Natural killer cell treated with Interleukin-12 subunit alpha and Interleukin-12 subunit beta and Interleukin-15 and Interleukin-18, amount 100 ng/mL, for 72 hours (primary cell): ENCODE results near the gene PPP4R2. TPM values are rescaled to one million over a fixed set of nuclear protein-coding genes. Genes with fewer than 3 reads are reported as not detected.
A peak's percentile ranks its signal among the peaks of the same experiment; 100 is the strongest.
"Not testable (repeated sequence)": the region's sequence is repeated elsewhere in the genome, so short reads cannot be mapped to it uniquely, and the experiment has no call there.

Source experiments
- ATAC-seq, 2 donors: fragments of 150-1000 bp; cut with Tn5 transposase in 1 of 2; sonication (Bioruptor Pico), chemical (Tn5 transposase) in 1 of 2; 2 replicates each; pipeline ENCODE4 v1.10.0; 2021
- DNase-seq: peaks from one replicate; pipeline ENCODE4 v3.0.0; 2022; ENCODE audit warnings: low spot score
- H3K27ac Mint-ChIP-seq, 2 donors: 1 replicate in 1 of 2; 2 replicates in 1 of 2; pipeline ENCODE4 v1.8.0; 2022; ENCODE audit warnings: mixed read lengths in 2 of 2, mild to moderate bottlenecking in 1 of 2, moderate library complexity in 1 of 2
- H3K27me3 Mint-ChIP-seq, 2 donors: 1 replicate in 1 of 2; 2 replicates in 1 of 2; pipeline ENCODE4 v1.8.0; 2022; ENCODE audit warnings: mixed read lengths in 2 of 2
- H3K36me3 Mint-ChIP-seq: one replicate; pipeline ENCODE4 v1.8.0; 2022; ENCODE audit warnings: mixed read lengths
- H3K4me1 Mint-ChIP-seq, 2 donors: 1 replicate in 1 of 2; 2 replicates in 1 of 2; pipeline ENCODE4 v1.8.0; 2022; ENCODE audit warnings: low read depth in 2 of 2, mixed read lengths in 2 of 2, mild to moderate bottlenecking in 1 of 2
- H3K4me3 Mint-ChIP-seq: one replicate; pipeline ENCODE4 v1.8.0; 2022; ENCODE audit warnings: mixed read lengths
- H3K9me3 Mint-ChIP-seq: 2 replicates; pipeline ENCODE4 v1.8.0; 2022; ENCODE audit warnings: mixed read lengths
- total RNA-seq, 2 donors: library from RNA; stranded (reverse); gene quantifications; one replicate each; pipeline ENCODE4 v1.2.3, GENCODE V29; 2022

The PPP4R2 gene
- total RNA-seq, 2 donors from 2014 or later, result 126 to 128 TPM

- DNase-seq (no peak), ATAC-seq (no peak)
- peak overlapping the region in 1 of 2 donors; percentile 24 for H3K27ac Mint-ChIP-seq
- no peaks in the 10 kb centered on the region for H3K9me3 Mint-ChIP-seq
- H3K4me1 Mint-ChIP-seq, result peaks cover 7 to 10% of the 10 kb centered on the region in 2 donors
- no peaks in the 10 kb centered on the region for H3K36me3 Mint-ChIP-seq
- H3K4me3 Mint-ChIP-seq, result no peak overlapping the region
- no peaks in the 10 kb centered on the region for H3K27me3 Mint-ChIP-seq
These were observed 5.1 kb upstream of the PPP4R2 start for GRCh38 chr3:72991522-72991921.

GRCh38 chr3:72993391-72993790 lies 3.2 kb upstream of the PPP4R2 start:
- H3K4me1 Mint-ChIP-seq, result peaks cover 16% of the 10 kb centered on the region in 2 donors
- H3K27ac Mint-ChIP-seq, result peak overlapping the region in 1 of 2 donors; percentile 0
- no peak for ATAC-seq
- no peak for DNase-seq
- no peaks in the 10 kb centered on the region for H3K9me3 Mint-ChIP-seq
- no peaks in the 10 kb centered on the region for H3K27me3 Mint-ChIP-seq
- H3K4me3 Mint-ChIP-seq, result no peak overlapping the region
- peaks cover 8% of the 10 kb centered on the region for H3K36me3 Mint-ChIP-seq

GRCh38 chr3:72995337-72995736 lies 1.3 kb upstream of the PPP4R2 start:
- peaks cover 29 to 35% of the 10 kb centered on the region in 2 donors for H3K4me1 Mint-ChIP-seq
- no peaks in the 10 kb centered on the region for H3K27me3 Mint-ChIP-seq
- H3K9me3 Mint-ChIP-seq, result no peaks in the 10 kb centered on the region
- no peak for DNase-seq
- H3K4me3 Mint-ChIP-seq, result peak overlapping the region; percentile 54
- H3K27ac Mint-ChIP-seq, result peak overlapping the region in 1 of 2 donors; percentile 93
- ATAC-seq, result no peak
- H3K36me3 Mint-ChIP-seq, result peaks cover 21% of the 10 kb centered on the region

GRCh38 chr3:72996121-72996472 lies 514 bp upstream of the PPP4R2 start:
- no peak for DNase-seq
- H3K4me3 Mint-ChIP-seq, result peak overlapping the region; percentile 97
- H3K36me3 Mint-ChIP-seq, result peaks cover 22% of the 10 kb centered on the region
- peak overlapping the region; percentile 82 to 93 for H3K27ac Mint-ChIP-seq
- H3K4me1 Mint-ChIP-seq, result peaks cover 31 to 37% of the 10 kb centered on the region in 2 donors
- no peaks in the 10 kb centered on the region for H3K27me3 Mint-ChIP-seq
- no peak for ATAC-seq
- no peaks in the 10 kb centered on the region for H3K9me3 Mint-ChIP-seq

GRCh38 chr3:72997421-72997961 lies 880 bp downstream of the PPP4R2 start:
- Mint-ChIP-seq H3K27ac (peak overlapping the region; percentile 82 to 93), H3K27me3 (no peaks in the 10 kb centered on the region), H3K36me3 (peaks cover 30% of the 10 kb centered on the region), H3K4me1 (peaks cover 33 to 45% of the 10 kb centered on the region in 2 donors), H3K4me3 (peak overlapping the region; percentile 97), H3K9me3 (no peaks in the 10 kb centered on the region)
- ATAC-seq, result no peak
- peak; percentile 64 for DNase-seq

- no peaks in the 10 kb centered on the region for H3K27me3 Mint-ChIP-seq
- ATAC-seq (no peak), DNase-seq (no peak)
- H3K36me3 Mint-ChIP-seq, result peaks cover 30% of the 10 kb centered on the region
- peak overlapping the region; percentile 97 for H3K4me3 Mint-ChIP-seq
- H3K27ac Mint-ChIP-seq, result peak overlapping the region; percentile 82 to 93
- H3K4me1 Mint-ChIP-seq, result peaks cover 38 to 53% of the 10 kb centered on the region in 2 donors
- H3K9me3 Mint-ChIP-seq, result no peaks in the 10 kb centered on the region
These were observed 1.9 kb downstream of the PPP4R2 start for GRCh38 chr3:72998466-72998865.

GRCh38 chr3:72999951-73000350 lies 3.3 kb downstream of the PPP4R2 start:
- peaks cover 30% of the 10 kb centered on the region for H3K36me3 Mint-ChIP-seq
- peak overlapping the region; percentile 82 to 93 for H3K27ac Mint-ChIP-seq
- H3K27me3 Mint-ChIP-seq, result no peaks in the 10 kb centered on the region
- peak overlapping the region; percentile 97 for H3K4me3 Mint-ChIP-seq
- no peaks in the 10 kb centered on the region for H3K9me3 Mint-ChIP-seq
- ATAC-seq (no peak), DNase-seq (no peak)
- H3K4me1 Mint-ChIP-seq, result peaks cover 48 to 55% of the 10 kb centered on the region in 2 donors

GRCh38 chr3:73003050-73003449 lies 6.4 kb downstream of the PPP4R2 start:
- not testable (repeated sequence) for H3K9me3 Mint-ChIP-seq, H3K27me3 Mint-ChIP-seq, DNase-seq, ATAC-seq
- Mint-ChIP-seq H3K4me1 (peaks cover 57 to 61% of the 10 kb centered on the region in 2 donors), H3K4me3 (peak overlapping the region; percentile 42), H3K36me3 (peaks cover 30% of the 10 kb centered on the region), H3K27ac (peak overlapping the region; percentile 65 to 67)

GRCh38 chr3:73004316-73004715 lies 7.7 kb downstream of the PPP4R2 start:
- Mint-ChIP-seq H3K9me3 (no peaks in the 10 kb centered on the region), H3K27ac (peak overlapping the region; percentile 62 to 67), H3K4me3 (peak overlapping the region; percentile 25), H3K36me3 (peaks cover 27% of the 10 kb centered on the region), H3K4me1 (peaks cover 61 to 62% of the 10 kb centered on the region in 2 donors), H3K27me3 (no peaks in the 10 kb centered on the region)
- DNase-seq (no peak), ATAC-seq (no peak)

GRCh38 chr3:73007992-73008712 lies 11.5 kb downstream of the PPP4R2 start:
- Mint-ChIP-seq H3K9me3 (no peaks in the 10 kb centered on the region), H3K4me3 (no peak overlapping the region), H3K4me1 (peaks cover 58 to 61% of the 10 kb centered on the region in 2 donors), H3K27ac (peak overlapping the region in 1 of 2 donors; percentile 21), H3K27me3 (no peaks in the 10 kb centered on the region), H3K36me3 (peaks cover 12% of the 10 kb centered on the region)
- no peak for ATAC-seq
- no peak for DNase-seq

GRCh38 chr3:73009008-73009407 lies 12.4 kb downstream of the PPP4R2 start:
- Mint-ChIP-seq H3K27ac (peak overlapping the region; percentile 0 to 21), H3K4me1 (peaks cover 55 to 57% of the 10 kb centered on the region in 2 donors), H3K27me3 (no peaks in the 10 kb centered on the region), H3K36me3 (peaks cover 12% of the 10 kb centered on the region), H3K4me3 (peak overlapping the region; percentile 2), H3K9me3 (no peaks in the 10 kb centered on the region)
- no peak for DNase-seq
- ATAC-seq, result no peak

GRCh38 chr3:73009750-73010149 lies 13.1 kb downstream of the PPP4R2 start:
- H3K27ac Mint-ChIP-seq, result peak overlapping the region; percentile 0 to 58
- no peak for ATAC-seq
- peaks cover 49 to 57% of the 10 kb centered on the region in 2 donors for H3K4me1 Mint-ChIP-seq
- H3K27me3 Mint-ChIP-seq, result no peaks in the 10 kb centered on the region
- H3K4me3 Mint-ChIP-seq, result no peak overlapping the region
- peaks cover 12% of the 10 kb centered on the region for H3K36me3 Mint-ChIP-seq
- H3K9me3 Mint-ChIP-seq, result no peaks in the 10 kb centered on the region
- no peak for DNase-seq

GRCh38 chr3:73010158-73010557 lies 13.5 kb downstream of the PPP4R2 start:
- no peak for DNase-seq
- H3K4me3 Mint-ChIP-seq, result no peak overlapping the region
- H3K4me1 Mint-ChIP-seq, result peaks cover 46 to 59% of the 10 kb centered on the region in 2 donors
- ATAC-seq, result no peak
- no peaks in the 10 kb centered on the region for H3K9me3 Mint-ChIP-seq
- H3K36me3 Mint-ChIP-seq, result peaks cover 12% of the 10 kb centered on the region
- peak overlapping the region; percentile 0 to 58 for H3K27ac Mint-ChIP-seq
- H3K27me3 Mint-ChIP-seq, result no peaks in the 10 kb centered on the region

- Mint-ChIP-seq H3K36me3 (no peaks in the 10 kb centered on the region), H3K9me3 (no peaks in the 10 kb centered on the region), H3K4me3 (peak overlapping the region; percentile 28), H3K27me3 (no peaks in the 10 kb centered on the region), H3K4me1 (peaks cover 36 to 41% of the 10 kb centered on the region in 2 donors), H3K27ac (peak overlapping the region; percentile 63 to 80)
- ATAC-seq, result no peak
- no peak for DNase-seq
These were observed 21.7 kb downstream of the PPP4R2 start for GRCh38 chr3:73018298-73018697.
